Mucosa of descending colon (tissue), 3 donors: ENCODE measurements around the gene IZUMO1R. TPM values are rescaled to one million over a fixed set of nuclear protein-coding genes. Genes with fewer than 3 reads are reported as not detected.
"Not testable (repeated sequence)": the region's sequence is repeated elsewhere in the genome, so short reads cannot be mapped to it uniquely, and the experiment has no call there.

Experiments used
- ATAC-seq: fragments of 200-7000 bp; cut with Tn5 transposase; one replicate; pipeline ENCODE4 v1.9.1; 2020; ENCODE audit warnings: mild to moderate bottlenecking, moderate library complexity
- DNase-seq, 3 donors: peaks; one replicate each; pipeline ENCODE4 v3.0.0-alpha.2; 2020
- H3K36me3 ChIP-seq: fragments of 200-600 bp; one replicate; pipeline ENCODE4 v1.8.0; 2021; ENCODE audit warnings: low read depth, mild to moderate bottlenecking
- H3K4me1 ChIP-seq: fragments of 200-600 bp; one replicate; pipeline ENCODE4 v1.8.0; 2021; ENCODE audit warnings: low read depth, mild to moderate bottlenecking
- H3K4me3 ChIP-seq: fragments of 200-600 bp; one replicate; pipeline ENCODE4 v1.8.0; 2021; ENCODE audit warnings: mild to moderate bottlenecking
- H3K9me3 ChIP-seq: fragments of 200-600 bp; one replicate; pipeline ENCODE4 v1.8.0; 2021; ENCODE audit warnings: mild to moderate bottlenecking
- CTCF ChIP-seq: fragments of 200-600 bp; IDR thresholded peaks from one replicate; pipeline ENCODE4 v1.8.0; 2022; ENCODE audit warnings: antibody characterized with exemption, mild to moderate bottlenecking
- intact Hi-C, 2 donors: fragments of 100-400 bp; cut with DNase I in 1 of 2; cut with micrococcal nuclease in 1 of 2; formaldehyde crosslinking; loops; one replicate each; pipeline versions ENCODE4 v1.11.0 to v1.11.1; 2022; cut with DNase I, micrococcal nuclease
- long read RNA-seq, 2 donors: library from polyadenylated mRNA; unstranded; transcript quantifications; one replicate each; pipeline ENCODE4 v2.0.0, GENCODE V29; 2019 to 2021
- total RNA-seq, 3 donors: library from RNA; stranded (reverse); fragmentation: NEBNext Ultra II Directional in 2 of 3; extraction: Animal tissue kit (Norgen Biotek cat#: 25700) in 2 of 3; gene quantifications; one replicate each; pipeline versions ENCODE4 v1.2.1 to v1.2.4, GENCODE V29; 2021 to 2023
- donor health status: DM: no; HTN: no; CAD: no; lungs with moderate emphysema.
- donor health status: DM: no; HTN: no; CAD: no.
- donor health status: DM: no; HTN: yes; CAD: no.

IZUMO1R gene
- total RNA-seq, result not detected
- long read RNA-seq, donor 1, result 0 reads
- long read RNA-seq, donor 2, result 0 reads

- H3K4me3 ChIP-seq, result no peak within 1 kb of the TSS
- no peaks in the 10 kb centered on the region for H3K36me3 ChIP-seq
- peaks cover 6% of the 10 kb centered on the region for H3K4me1 ChIP-seq
- intact Hi-C loops, result no loop called here
- ATAC-seq (no peak), DNase-seq (no peak)
- TF ChIP-seq CTCF, result no peak
- H3K9me3 ChIP-seq, result no peaks in the 10 kb centered on the region
These were observed at the start of gene IZUMO1R for GRCh38 chr11:94303966-94304958. TSS of gene IZUMO1R (plus strand) at chr11:94304580. CDS start at chr11:94305637, 1,057 bp downstream.

- no peak for TF ChIP-seq CTCF
- ATAC-seq (no peak), DNase-seq (no peak)
- H3K4me3 ChIP-seq, result no peak overlapping the region
- intact Hi-C loops, result no loop called here
- H3K9me3 ChIP-seq, result peaks cover 9% of the 10 kb centered on the region
- no peaks in the 10 kb centered on the region for H3K36me3 ChIP-seq
- H3K4me1 ChIP-seq, result no peaks in the 10 kb centered on the region
These were observed 32.5 kb upstream of the IZUMO1R start for GRCh38 chr11:94271885-94272372.

DNA sequence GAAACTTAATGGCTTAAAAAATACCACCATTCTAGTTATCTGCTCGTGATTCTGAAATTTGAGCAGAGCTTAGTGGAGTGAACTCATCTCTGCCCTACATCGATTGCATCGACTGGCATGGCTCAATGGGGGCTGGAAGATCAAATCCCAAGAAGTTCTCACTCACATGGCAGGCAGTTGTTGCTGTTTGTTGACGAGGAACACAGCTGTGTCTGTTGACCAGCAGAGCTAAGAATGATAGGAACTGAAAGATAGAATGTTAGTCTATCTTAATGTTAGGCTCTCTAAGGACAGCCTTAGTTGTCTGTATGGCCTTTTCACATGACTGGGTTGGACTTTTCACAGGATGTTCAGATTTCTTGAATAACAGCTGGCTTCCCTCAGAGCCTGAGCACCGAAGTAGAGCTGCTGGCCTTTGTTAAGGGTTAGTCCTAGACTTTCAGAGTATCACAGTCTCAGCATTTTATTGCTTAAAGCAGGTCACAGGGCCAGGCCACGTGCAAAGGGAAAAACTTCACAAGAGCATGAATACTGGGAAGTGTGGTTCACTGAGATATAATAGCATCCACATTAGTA is 31.6 kb upstream of the IZUMO1R start:
- no peak for TF ChIP-seq CTCF
- H3K4me1 ChIP-seq, result no peaks in the 10 kb centered on the region
- no peak overlapping the region for H3K4me3 ChIP-seq
- H3K36me3 ChIP-seq, result no peaks in the 10 kb centered on the region
- H3K9me3 ChIP-seq, result peaks cover 9% of the 10 kb centered on the region
- intact Hi-C loops, result no loop called here
- ATAC-seq, result no peak
- DNase-seq, result peak in 1 of 3 donors; percentile 1

- no peaks in the 10 kb centered on the region for H3K9me3 ChIP-seq
- intact Hi-C loops, result no loop called here
These were observed 28.4 kb upstream of the IZUMO1R start for GRCh38 chr11:94275961-94276360.

DNA sequence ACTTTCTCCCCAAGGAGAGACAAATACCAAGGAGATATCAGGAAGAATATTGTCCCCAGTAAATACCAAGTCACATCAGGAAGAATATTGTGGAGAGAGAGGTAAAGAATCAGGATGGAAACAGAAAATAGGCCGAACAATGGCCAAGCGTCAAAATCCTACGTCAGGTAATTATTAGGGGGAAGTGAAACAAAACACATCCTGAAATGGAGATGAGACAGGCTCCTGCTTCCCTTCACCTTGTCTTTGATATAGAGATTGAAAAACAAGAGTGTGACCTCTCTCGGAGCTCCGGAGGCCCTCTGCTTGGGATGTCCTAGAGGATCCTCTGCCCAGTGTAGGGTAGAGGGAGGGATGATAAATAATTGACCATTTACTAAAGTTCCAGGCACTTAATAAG is 27.4 kb upstream of the IZUMO1R start:
- Histone ChIP-seq H3K4me1 (no peaks in the 10 kb centered on the region), H3K9me3 (no peaks in the 10 kb centered on the region), H3K4me3 (no peak overlapping the region), H3K36me3 (no peaks in the 10 kb centered on the region)
- intact Hi-C loops, result no loop called here
- ATAC-seq, result no peak
- DNase-seq, result no peak
- TF ChIP-seq CTCF, result no peak

More at GRCh38 chr11:94275961-94276360, 28.4 kb upstream of the IZUMO1R start:
- DNase-seq (no peak), ATAC-seq (no peak)
- H3K36me3 ChIP-seq, result no peaks in the 10 kb centered on the region
- no peak for TF ChIP-seq CTCF
- no peak overlapping the region for H3K4me3 ChIP-seq
- H3K4me1 ChIP-seq, result no peaks in the 10 kb centered on the region

- DNase-seq, intact Hi-C loops, H3K36me3 ChIP-seq, H3K9me3 ChIP-seq, H3K4me3 ChIP-seq, H3K4me1 ChIP-seq, ATAC-seq: not testable (repeated sequence)
These were observed 26.2 kb upstream of the IZUMO1R start for GRCh38 chr11:94278207-94278606.
